Measurements from ENCODE around the gene ZBP1.

ZBP1 gene

GRCh38 chr20:57654363-57654997 is 34.3 kb upstream of the ZBP1 start:
- DNase-seq (ENCODE audit: low spot score in 2 of 2) = peak; percentile 28 to 62
- H3K4me1 ChIP-seq = no peaks in the 10 kb centered on the region
- no peak overlapping the region for H3K4me3 ChIP-seq
- H3K9me3 ChIP-seq = no peaks in the 10 kb centered on the region
- no peaks in the 10 kb centered on the region for H3K27me3 ChIP-seq (ENCODE audit: low read depth)
- H3K36me3 ChIP-seq (replicated peaks) = no peaks in the 10 kb centered on the region; the same call in 1 of the 2 replicates
- in situ Hi-C loops (cut with MboI; ENCODE audit: low sequenced_read_pairs) = no loop called here

DNA sequence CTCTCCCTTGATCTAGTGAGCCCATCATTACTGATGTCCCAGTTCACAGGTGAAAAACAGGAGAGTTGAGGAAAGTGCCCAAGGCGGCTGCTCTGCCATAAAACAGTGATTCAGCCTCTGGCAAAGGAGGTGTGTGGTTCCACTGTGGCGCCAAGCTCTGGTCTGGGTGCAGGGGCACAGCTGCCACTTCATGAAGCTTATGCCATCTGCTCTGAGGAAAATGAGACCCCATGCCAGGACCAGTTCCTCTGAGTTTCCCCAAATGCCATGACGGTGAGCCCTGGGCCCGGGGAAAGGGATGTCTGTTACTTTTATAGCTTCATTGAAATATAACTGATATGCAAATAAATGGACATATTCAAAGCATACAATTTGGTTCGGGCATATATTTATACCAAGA is 33.7 kb upstream of the ZBP1 start:
- Histone ChIP-seq H3K4me1 (no peaks in the 10 kb centered on the region), H3K27me3 (ENCODE audit: low read depth) (no peaks in the 10 kb centered on the region), H3K36me3 (replicated peaks) (no peaks in the 10 kb centered on the region; the same call in 1 of the 2 replicates), H3K9me3 (no peaks in the 10 kb centered on the region), H3K4me3 (no peak overlapping the region)
- in situ Hi-C loops (cut with MboI; ENCODE audit: low sequenced_read_pairs) = no loop called here
- DNase-seq (ENCODE audit: low spot score in 2 of 2) = peak in 1 of 2 experiments; percentile 3

DNA sequence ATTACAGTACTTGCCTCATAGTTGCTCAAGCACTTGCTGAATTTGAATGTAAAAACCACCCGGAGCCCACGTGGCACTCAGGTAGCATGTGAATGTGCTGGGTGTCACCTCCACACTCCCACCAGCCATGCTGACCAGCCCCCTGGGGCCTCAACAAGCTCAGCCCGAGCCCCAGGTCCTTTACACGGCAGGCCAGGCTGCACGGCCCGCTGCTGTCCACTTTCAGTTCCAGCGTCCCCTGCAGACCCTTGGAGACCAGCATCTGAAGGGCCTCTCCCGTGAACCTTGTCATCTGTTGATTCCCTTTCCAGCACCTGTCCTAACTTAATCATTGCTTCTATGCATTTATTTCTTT is 33.3 kb upstream of the ZBP1 start:
- Histone ChIP-seq H3K4me3 (no peak overlapping the region), H3K36me3 (replicated peaks) (no peaks in the 10 kb centered on the region; the same call in 1 of the 2 replicates), H3K4me1 (no peaks in the 10 kb centered on the region), H3K27me3 (ENCODE audit: low read depth) (no peaks in the 10 kb centered on the region), H3K9me3 (no peaks in the 10 kb centered on the region)
- DNase-seq (ENCODE audit: low spot score in 2 of 2) = peak in 1 of 2 experiments; percentile 2
- in situ Hi-C loops (cut with MboI; ENCODE audit: low sequenced_read_pairs) = no loop called here

- Histone ChIP-seq H3K36me3 (replicated peaks) (no peaks in the 10 kb centered on the region; the same call in 1 of the 2 replicates), H3K9me3 (no peaks in the 10 kb centered on the region), H3K27me3 (ENCODE audit: low read depth) (no peaks in the 10 kb centered on the region), H3K4me3 (no peak overlapping the region), H3K4me1 (no peaks in the 10 kb centered on the region)
- peak in 1 of 2 experiments; percentile 6 for DNase-seq (ENCODE audit: low spot score in 2 of 2)
- in situ Hi-C loops (cut with MboI; ENCODE audit: low sequenced_read_pairs) = no loop called here
Observed at GRCh38 chr20:57652606-57653545, 32.6 kb upstream of the ZBP1 start.

DNA sequence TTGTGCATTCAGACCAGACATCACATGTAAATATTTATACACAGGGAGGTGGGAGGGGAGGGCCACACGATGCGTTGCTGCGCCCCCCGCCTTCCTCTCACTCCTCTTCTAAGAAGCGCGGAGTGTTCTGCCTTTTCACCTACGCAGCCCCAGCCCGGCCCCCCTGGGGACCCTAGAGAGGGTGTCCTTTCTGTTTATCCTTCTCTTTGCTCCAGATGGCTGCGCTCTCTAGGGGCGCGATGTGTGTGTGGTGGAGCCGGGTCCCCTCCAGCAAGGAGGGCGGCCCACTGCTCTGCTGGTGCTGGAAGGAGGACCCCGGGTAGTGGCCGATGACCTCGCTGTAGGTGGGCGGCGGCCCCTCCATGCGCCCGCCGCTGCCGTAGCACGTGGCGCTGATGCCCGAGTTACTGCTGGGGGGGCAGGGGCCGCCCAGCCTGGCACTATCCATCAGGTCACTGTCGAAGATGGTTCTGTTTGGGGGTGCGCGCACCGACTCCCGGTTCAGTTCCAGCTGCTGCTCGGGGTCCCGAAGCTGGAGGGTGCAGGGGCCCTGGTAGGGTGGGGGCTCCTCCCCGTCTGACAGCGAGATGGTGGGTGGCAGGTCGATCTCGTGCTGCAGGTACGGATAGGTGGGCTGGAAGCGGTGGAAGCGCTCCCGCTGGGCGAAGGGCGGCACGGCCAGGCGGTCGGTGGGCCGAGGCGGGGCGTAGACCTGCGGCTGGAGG is 31.8 kb upstream of the ZBP1 start:
- H3K4me3 ChIP-seq = no peak overlapping the region
- peak in 1 of 2 experiments; percentile 4 for DNase-seq (ENCODE audit: low spot score in 2 of 2)
- H3K9me3 ChIP-seq = no peaks in the 10 kb centered on the region
- in situ Hi-C loops (cut with MboI; ENCODE audit: low sequenced_read_pairs) = no loop called here
- no peaks in the 10 kb centered on the region for H3K4me1 ChIP-seq
- no peaks in the 10 kb centered on the region for H3K27me3 ChIP-seq (ENCODE audit: low read depth)
- H3K36me3 ChIP-seq (replicated peaks) = no peaks in the 10 kb centered on the region; the same call in 1 of the 2 replicates

DNA sequence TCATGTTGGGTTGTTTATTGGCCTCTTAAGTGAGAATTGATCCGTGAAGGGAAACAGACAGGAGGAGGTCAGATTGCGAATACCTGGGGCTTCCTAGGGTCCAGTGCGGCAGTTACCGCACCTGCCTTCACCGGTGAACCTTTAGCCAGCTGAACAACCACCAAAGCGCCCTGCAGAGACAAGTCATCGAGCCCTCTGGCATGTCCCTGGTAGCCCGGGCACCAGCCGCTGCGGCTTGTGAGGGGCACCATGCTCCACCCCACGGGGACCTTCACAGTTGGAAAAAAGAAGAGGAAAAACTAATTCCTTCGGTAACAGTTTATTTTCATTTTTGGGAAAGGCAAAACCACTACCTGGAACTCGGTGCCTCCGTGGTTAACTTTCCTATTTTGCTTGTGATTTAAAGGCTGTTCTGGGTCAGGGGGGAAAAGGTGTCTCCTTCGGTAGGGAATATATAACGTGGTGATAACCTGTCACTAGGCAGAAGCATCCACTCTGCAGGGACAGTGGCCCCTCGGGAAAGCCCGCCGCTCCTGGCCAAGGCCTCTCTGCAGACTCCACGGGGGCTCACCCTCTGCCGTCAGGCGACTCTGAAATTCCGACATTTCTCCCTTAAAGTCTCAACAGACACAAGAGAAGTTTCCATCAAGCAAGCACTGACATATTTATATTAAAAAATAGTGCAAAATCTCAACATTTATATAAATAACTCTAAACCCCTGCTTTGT is 30.7 kb upstream of the ZBP1 start:
- no peak for DNase-seq (ENCODE audit: low spot score in 2 of 2)
- in situ Hi-C loops (cut with MboI; ENCODE audit: low sequenced_read_pairs) = no loop called here
- H3K36me3 ChIP-seq (replicated peaks) = no peaks in the 10 kb centered on the region; the same call in 1 of the 2 replicates
- no peak overlapping the region for H3K4me3 ChIP-seq
- H3K9me3 ChIP-seq = no peaks in the 10 kb centered on the region
- H3K27me3 ChIP-seq (ENCODE audit: low read depth) = no peaks in the 10 kb centered on the region
- no peaks in the 10 kb centered on the region for H3K4me1 ChIP-seq

GRCh38 chr20:57650266-57650665 is 30.0 kb upstream of the ZBP1 start:
- Histone ChIP-seq H3K4me3 (no peak overlapping the region), H3K27me3 (ENCODE audit: low read depth) (no peaks in the 10 kb centered on the region), H3K9me3 (no peaks in the 10 kb centered on the region), H3K4me1 (no peaks in the 10 kb centered on the region), H3K36me3 (replicated peaks) (no peaks in the 10 kb centered on the region; the same call in 1 of the 2 replicates)
- in situ Hi-C loops (cut with MboI; ENCODE audit: low sequenced_read_pairs) = no loop called here
- no peak for DNase-seq (ENCODE audit: low spot score in 2 of 2)

DNA sequence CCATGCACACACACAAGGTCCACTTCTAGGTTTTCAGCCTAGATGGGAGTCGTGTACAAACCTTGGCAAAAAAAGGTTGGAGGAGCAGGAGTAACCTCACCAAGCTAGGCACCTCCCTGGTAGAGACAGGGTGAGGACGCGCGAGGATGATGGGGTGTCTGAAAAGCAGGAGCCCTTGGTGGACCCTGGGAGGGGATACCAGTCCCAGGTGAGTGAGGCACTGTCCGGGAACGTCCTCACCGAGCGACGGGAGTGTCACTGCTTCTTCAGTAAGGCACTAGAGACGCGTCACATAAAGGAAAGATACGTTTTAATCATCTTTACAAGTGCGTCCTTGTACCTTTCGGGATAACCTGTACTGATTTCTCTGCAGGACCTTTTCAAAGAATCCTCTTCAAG is 29.4 kb upstream of the ZBP1 start:
- no peak for DNase-seq (ENCODE audit: low spot score in 2 of 2)
- in situ Hi-C loops (cut with MboI; ENCODE audit: low sequenced_read_pairs) = no loop called here
- H3K36me3 ChIP-seq (replicated peaks) = no peaks in the 10 kb centered on the region; the same call in 1 of the 2 replicates
- H3K4me3 ChIP-seq = no peak overlapping the region
- no peaks in the 10 kb centered on the region for H3K27me3 ChIP-seq (ENCODE audit: low read depth)
- no peaks in the 10 kb centered on the region for H3K9me3 ChIP-seq
- H3K4me1 ChIP-seq = no peaks in the 10 kb centered on the region

- Histone ChIP-seq H3K9me3 (no peaks in the 10 kb centered on the region), H3K4me3 (no peak overlapping the region)
- in situ Hi-C loops (cut with MboI; ENCODE audit: low sequenced_read_pairs) = no loop called here
Observed at GRCh38 chr20:57648878-57649616, 28.8 kb upstream of the ZBP1 start.

DNA sequence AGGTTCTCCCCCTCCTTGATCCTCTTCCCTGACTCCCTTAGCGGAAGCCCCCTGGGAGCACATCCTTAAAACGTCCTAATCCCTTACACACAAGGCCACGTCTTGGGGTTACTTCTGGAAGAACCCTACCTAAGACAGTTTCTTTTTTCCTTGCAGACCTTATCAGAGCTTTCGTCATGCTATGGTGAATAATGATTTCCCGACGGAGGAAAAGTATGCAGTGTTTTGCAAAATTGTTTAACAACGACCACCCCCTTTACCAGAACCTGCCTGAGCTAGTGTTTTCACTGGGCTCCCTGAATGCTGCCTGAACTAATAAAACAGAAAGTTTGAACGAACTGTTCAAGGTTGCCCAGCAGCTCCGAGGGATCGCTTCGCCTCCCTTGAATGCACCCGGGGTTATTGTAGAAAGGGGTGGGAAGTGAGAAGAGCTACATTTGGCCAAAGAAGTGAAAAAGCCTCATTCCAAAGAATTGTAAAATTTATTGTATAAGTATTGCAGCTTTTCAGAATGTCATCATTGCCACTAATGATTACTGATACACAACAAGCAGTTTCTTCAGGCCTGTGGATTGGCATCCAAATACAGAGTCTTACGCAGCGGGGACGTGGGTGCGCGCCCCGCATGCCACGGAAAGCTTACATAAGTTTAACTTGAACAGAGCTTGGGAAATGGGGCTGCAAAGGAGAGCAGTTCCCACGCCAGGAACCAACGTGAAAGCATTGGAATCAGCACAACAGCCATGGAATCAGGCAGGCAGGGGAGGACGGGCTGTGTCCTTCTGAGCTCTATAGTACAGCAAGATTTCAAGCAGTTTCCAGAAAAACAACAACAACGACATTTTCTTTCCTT is 27.9 kb upstream of the ZBP1 start:
- H3K4me1 ChIP-seq = no peaks in the 10 kb centered on the region
- H3K4me3 ChIP-seq = no peak overlapping the region
- in situ Hi-C loops (cut with MboI; ENCODE audit: low sequenced_read_pairs) = no loop called here
- H3K9me3 ChIP-seq = no peaks in the 10 kb centered on the region
- H3K36me3 ChIP-seq (replicated peaks) = no peaks in the 10 kb centered on the region; the same call in 1 of the 2 replicates
- H3K27me3 ChIP-seq (ENCODE audit: low read depth) = no peaks in the 10 kb centered on the region
- no peak for DNase-seq (ENCODE audit: low spot score in 2 of 2)

More at GRCh38 chr20:57648878-57649616, 28.8 kb upstream of the ZBP1 start:
- DNase-seq (ENCODE audit: low spot score in 2 of 2) = no peak
- Histone ChIP-seq H3K4me1 (no peaks in the 10 kb centered on the region), H3K27me3 (ENCODE audit: low read depth) (no peaks in the 10 kb centered on the region), H3K36me3 (replicated peaks) (no peaks in the 10 kb centered on the region; the same call in 1 of the 2 replicates)

GRCh38 chr20:57647006-57647932 is 27.0 kb upstream of the ZBP1 start:
- in situ Hi-C loops (cut with MboI; ENCODE audit: low sequenced_read_pairs) = no loop called here
- Histone ChIP-seq H3K36me3 (replicated peaks) (no peaks in the 10 kb centered on the region; the same call in 1 of the 2 replicates), H3K9me3 (no peaks in the 10 kb centered on the region), H3K4me1 (no peaks in the 10 kb centered on the region), H3K27me3 (ENCODE audit: low read depth) (no peaks in the 10 kb centered on the region), H3K4me3 (no peak overlapping the region)
- DNase-seq (ENCODE audit: low spot score in 2 of 2) = no peak
